WI38 (cell line): ENCODE data around the gene LIMCH1.

Source experiments
- H3K4me3 ChIP-seq: 2 replicates; pipeline ENCODE4 v1.5.1; 2011; ENCODE audit warnings: low read depth, mild to moderate bottlenecking, control low read depth, low read length
- CTCF ChIP-seq: IDR thresholded peaks from 2 replicates; pipeline ENCODE4 v1.5.1; 2012; ENCODE audit warnings: low read depth, mild to moderate bottlenecking, control low read depth, low read length

The LIMCH1 gene

GRCh38 chr4:41575207-41575606 lies 37.2 kb downstream of the LIMCH1 start:
- no peak for TF ChIP-seq CTCF
- H3K4me3 ChIP-seq = no peak overlapping the region

- TF ChIP-seq CTCF = no peak
- no peak overlapping the region for H3K4me3 ChIP-seq
Measured at GRCh38 chr4:41575665-41576064, 37.7 kb downstream of the LIMCH1 start.

- no peak overlapping the region for H3K4me3 ChIP-seq
- no peak for TF ChIP-seq CTCF
Measured at GRCh38 chr4:41579043-41579442, 41.1 kb downstream of the LIMCH1 start.

- TF ChIP-seq CTCF = no peak
Measured at GRCh38 chr4:41579526-41579925, 41.6 kb downstream of the LIMCH1 start.

GRCh38 chr4:41580007-41580406 lies 42.0 kb downstream of the LIMCH1 start:
- no peak for TF ChIP-seq CTCF
- no peak overlapping the region for H3K4me3 ChIP-seq

More at GRCh38 chr4:41579526-41579925, 41.6 kb downstream of the LIMCH1 start:
- H3K4me3 ChIP-seq = no peak overlapping the region

- no peak overlapping the region for H3K4me3 ChIP-seq
Measured at GRCh38 chr4:41586675-41587225, 48.8 kb downstream of the LIMCH1 start.

GRCh38 chr4:41587286-41587685 lies 49.3 kb downstream of the LIMCH1 start:
- H3K4me3 ChIP-seq = no peak overlapping the region
- TF ChIP-seq CTCF = no peak

More at GRCh38 chr4:41586675-41587225, 48.8 kb downstream of the LIMCH1 start:
- no peak for TF ChIP-seq CTCF
